ENCODE results near the gene SAFB2. TPM values are rescaled to one million over a fixed set of nuclear protein-coding genes. Genes with fewer than 3 reads are reported as not detected.

SAFB2 gene
- polyA plus RNA-seq, 1 donor from 2014 or later, result 40.1 TPM

GRCh38 chr19:5541456-5541855 lies 81.1 kb downstream of the SAFB2 start:
- TF ChIP-seq REST (IDR thresholded peaks at IDR 0.05; ENCODE audit: borderline replicate concordance) (no peak), CTCF (IDR thresholded peaks at IDR 0.05; ENCODE audit: poor library complexity, severe bottlenecking) (no peak), POLR2AphosphoS5 (IDR thresholded peaks at IDR 0.05) (no peak), EZH2 (IDR thresholded peaks at IDR 0.05; ENCODE audit: borderline replicate concordance, insufficient read depth, low read length, poor library complexity, severe bottlenecking) (no peak)
- Histone ChIP-seq H3K9me2 (ENCODE audit: insufficient read depth, low read length) (no peaks in the 10 kb centered on the region), H3K4me3 (ENCODE audit: low read length) (no peak overlapping the region), H2AFZ (ENCODE audit: low read depth, low read length) (no peak overlapping the region), H3K4me2 (ENCODE audit: low read length) (no peak overlapping the region), H3K27ac (ENCODE audit: low read length) (no peak overlapping the region), H4K20me1 (ENCODE audit: insufficient read depth) (no peaks in the 10 kb centered on the region), H3K36me3 (ENCODE audit: insufficient read depth, low read length) (no peaks in the 10 kb centered on the region), H3K9me3 (ENCODE audit: low read length) (no peaks in the 10 kb centered on the region), H3K79me2 (replicated peaks; ENCODE audit: insufficient read depth, low read length) (no peaks in the 10 kb centered on the region), H3F3A (ENCODE audit: insufficient read depth, low read length, poor library complexity, severe bottlenecking) (peaks cover 3% of the 10 kb centered on the region), H3K27me3 (ENCODE audit: insufficient read depth, low read depth, low read length) (no peaks in the 10 kb centered on the region), H3K9ac (ENCODE audit: low read length) (no peak overlapping the region)

DNA sequence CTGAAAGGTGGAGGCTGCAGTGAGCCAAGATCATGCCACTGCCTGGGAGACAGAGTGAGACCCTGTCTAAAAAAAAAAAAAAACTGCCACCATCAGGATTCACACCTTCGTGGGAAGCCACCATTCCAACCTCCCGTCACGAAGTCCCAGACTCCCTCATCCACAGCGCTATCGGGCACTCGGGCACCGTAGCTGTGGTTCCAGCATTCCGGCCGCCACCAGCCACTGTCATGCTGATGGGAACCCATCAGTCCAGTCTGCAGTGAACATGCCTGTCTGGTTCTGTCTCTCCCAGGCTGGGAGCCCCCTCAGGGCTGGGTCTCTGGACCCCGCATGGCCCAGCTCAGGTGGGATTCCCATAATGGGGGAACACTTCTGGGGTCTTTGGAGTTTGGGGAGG lies 82.4 kb downstream of the SAFB2 start:
- H3K36me3 ChIP-seq (ENCODE audit: insufficient read depth, low read length), result no peaks in the 10 kb centered on the region
- no peaks in the 10 kb centered on the region for H3K9me3 ChIP-seq (ENCODE audit: low read length)
- peak overlapping the region; percentile 77 for H3K27ac ChIP-seq (ENCODE audit: low read length)
- no peaks in the 10 kb centered on the region for H3K27me3 ChIP-seq (ENCODE audit: insufficient read depth, low read depth, low read length)
- H4K20me1 ChIP-seq (ENCODE audit: insufficient read depth), result no peaks in the 10 kb centered on the region
- H3K4me3 ChIP-seq (ENCODE audit: low read length), result no peak overlapping the region
- H3K9ac ChIP-seq (ENCODE audit: low read length), result peak overlapping the region; percentile 57
- no peak overlapping the region for H3K4me2 ChIP-seq (ENCODE audit: low read length)
- no peaks in the 10 kb centered on the region for H3K79me2 ChIP-seq (replicated peaks; ENCODE audit: insufficient read depth, low read length)
- H3F3A ChIP-seq (ENCODE audit: insufficient read depth, low read length, poor library complexity, severe bottlenecking), result peaks cover 3% of the 10 kb centered on the region
- TF ChIP-seq TAF1 (IDR thresholded peaks at IDR 0.05; ENCODE audit: low read depth) (no peak), REST (IDR thresholded peaks at IDR 0.05; ENCODE audit: borderline replicate concordance) (no peak), EP300 (conservative IDR thresholded peaks at IDR 0.05; ENCODE audit: poor library complexity, severe bottlenecking) (no peak), SMC3 (conservative IDR thresholded peaks at IDR 0.05; ENCODE audit: poor library complexity) (no peak), RAD21 (conservative IDR thresholded peaks at IDR 0.05) (no peak), CTCF (IDR thresholded peaks at IDR 0.05; ENCODE audit: poor library complexity, severe bottlenecking) (no peak), EZH2 (IDR thresholded peaks at IDR 0.05; ENCODE audit: borderline replicate concordance, insufficient read depth, low read length, poor library complexity, severe bottlenecking) (no peak), POLR2AphosphoS5 (IDR thresholded peaks at IDR 0.05) (no peak), MXI1 (conservative IDR thresholded peaks at IDR 0.05; ENCODE audit: poor library complexity, severe bottlenecking) (no peak)
- no peak overlapping the region for H2AFZ ChIP-seq (ENCODE audit: low read depth, low read length)
- H3K9me2 ChIP-seq (ENCODE audit: insufficient read depth, low read length), result no peaks in the 10 kb centered on the region
